ENCODE measurements around the gene CCDC9.

CCDC9 gene

DNA sequence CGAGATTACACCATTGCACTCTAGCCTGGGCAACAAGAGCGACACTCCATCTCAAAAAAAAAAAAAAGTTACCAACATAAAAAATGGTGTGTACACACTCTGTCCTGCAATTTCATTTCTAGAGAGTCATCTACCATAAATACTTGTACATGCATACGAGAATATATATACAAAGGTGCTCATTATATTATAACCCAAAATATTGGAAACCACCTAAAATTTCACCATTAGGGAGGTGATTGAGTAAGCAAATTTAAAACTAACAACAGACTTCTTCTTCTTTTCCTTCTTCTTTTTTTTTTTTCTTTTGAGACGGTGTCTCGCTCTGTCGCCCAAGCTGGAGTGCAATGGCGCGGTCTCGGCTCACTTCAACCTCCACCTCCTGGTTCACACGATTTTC lies 45.9 kb downstream of the CCDC9 start:
- DNase-seq, result no peak

DNA sequence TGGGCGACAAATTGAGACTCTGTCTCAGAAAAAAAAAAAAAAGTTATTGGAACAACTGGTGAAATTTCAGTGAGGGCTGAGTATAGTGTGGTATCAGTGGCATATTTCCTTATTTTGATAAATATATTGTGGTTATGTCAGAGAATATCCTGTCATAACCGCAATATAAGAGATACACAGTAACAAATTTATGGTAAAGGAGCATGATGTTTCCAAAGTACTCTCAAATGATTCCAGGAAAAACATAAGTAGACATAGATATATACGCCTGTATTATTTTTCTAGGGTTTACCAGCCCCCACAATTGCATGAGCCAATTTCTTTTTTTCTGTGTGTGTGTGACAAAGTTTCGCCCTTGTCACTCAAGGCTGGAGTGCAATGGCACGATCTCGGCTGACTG lies 47.6 kb downstream of the CCDC9 start:
- no peak for DNase-seq

DNA sequence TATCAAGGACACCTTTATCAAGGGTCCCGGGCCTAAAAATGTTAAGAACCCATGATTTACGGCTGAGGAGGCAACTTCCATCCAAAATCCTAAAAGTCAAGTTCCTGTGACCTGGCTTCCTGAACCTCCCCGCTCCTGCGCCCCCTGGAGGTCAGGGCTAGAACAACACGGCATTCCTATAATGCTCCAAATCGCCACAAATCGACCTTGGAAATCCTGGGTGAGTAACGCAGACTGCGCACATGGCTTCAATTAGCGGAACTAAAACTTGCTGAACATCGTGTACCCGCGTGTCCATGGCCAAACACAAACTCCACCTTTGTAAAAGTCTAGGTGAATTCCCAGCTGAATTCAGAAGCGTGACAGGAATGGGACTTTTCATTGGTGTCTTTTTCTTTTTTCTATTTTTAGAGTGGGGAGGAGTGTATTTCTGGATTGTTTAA lies 49.0 kb downstream of the CCDC9 start:
- DNase-seq, result peak; percentile 46

DNA sequence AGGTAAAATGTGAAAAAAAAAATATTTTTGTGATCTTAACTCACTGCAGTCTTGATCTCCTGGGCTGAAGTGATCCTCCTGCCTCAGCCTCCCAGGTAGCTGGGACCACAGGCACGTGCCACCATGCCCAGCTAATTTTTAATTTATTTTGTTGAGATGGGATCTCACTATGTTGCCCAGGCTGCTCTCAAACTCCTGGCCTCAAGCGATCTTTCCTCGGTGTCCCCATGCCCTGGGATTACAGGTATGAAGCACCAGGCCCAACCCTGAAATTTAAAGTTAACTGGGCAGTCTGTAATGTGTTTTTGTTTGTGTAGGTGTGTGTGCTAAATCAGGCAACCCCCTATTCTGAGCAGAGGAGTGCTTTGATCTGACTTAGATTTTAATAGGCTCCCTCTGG lies 50.0 kb downstream of the CCDC9 start:
- no peak for DNase-seq

DNA sequence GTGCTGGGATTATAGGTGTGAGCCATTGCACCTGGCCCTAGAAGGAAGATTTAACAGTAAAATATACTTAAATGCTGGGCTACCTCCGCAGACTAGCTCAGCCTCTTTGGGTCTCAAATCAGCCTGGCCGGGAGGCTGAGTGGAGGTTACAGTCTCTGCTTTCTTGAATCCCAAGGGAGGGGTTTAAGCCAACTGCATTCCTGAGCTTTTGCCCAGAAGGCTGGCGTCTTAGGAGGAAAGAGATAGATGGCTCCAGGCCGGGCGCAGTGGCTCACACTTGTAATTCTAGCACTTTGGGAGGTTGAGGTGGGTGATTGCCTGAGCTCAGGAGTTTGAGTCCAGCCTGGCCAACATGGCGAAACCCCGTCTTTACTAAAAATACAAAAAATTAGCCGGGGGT lies 52.7 kb downstream of the CCDC9 start:
- DNase-seq, result no peak

DNA sequence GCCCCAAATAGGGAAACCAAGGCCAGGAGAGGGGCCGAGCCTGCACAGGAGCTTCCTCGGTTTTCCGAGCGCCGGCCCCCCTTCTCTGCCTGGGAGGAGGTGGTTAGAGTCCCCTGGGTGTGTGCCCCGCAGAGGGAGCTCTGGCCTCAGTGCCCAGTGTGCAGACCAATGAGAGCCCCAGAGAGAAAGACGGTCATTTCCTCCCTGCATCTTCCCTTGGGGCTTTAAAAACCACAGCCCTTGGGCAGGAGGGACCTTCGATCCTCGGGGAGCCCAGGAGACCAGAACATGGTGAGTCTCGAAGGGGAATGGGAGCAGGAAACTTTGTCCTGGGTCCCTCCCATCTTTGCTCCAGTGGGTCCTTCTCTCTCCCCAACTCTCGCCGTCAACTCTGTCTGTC lies 53.3 kb downstream of the CCDC9 start, which contains the start of gene C5AR1:
C5AR1 (plus strand) TSS at position 254 of the 400 bp plus-strand sequence; CDS start at position 289, 35 bp downstream.
- DNase-seq, result no peak

DNA sequence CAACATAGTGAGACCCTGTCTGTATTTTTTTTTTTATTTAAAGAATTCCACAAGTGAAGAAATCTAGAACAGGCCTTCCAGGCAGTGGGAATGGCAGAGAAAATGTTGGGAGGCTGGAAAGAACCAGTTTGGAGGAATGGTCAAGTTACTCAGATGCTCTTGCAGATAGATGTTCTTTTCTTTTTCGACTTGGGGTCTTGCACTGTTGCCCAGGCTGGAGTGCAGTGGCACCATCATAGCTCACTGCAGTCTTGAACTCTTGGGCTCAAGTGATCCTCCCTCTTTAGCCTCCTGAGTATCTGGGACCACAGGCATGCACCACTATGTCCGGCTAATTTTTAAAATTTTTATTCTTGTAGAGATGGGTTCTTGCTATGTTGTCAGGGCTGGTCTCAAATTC lies 54.0 kb downstream of the CCDC9 start:
- no peak for DNase-seq

DNA sequence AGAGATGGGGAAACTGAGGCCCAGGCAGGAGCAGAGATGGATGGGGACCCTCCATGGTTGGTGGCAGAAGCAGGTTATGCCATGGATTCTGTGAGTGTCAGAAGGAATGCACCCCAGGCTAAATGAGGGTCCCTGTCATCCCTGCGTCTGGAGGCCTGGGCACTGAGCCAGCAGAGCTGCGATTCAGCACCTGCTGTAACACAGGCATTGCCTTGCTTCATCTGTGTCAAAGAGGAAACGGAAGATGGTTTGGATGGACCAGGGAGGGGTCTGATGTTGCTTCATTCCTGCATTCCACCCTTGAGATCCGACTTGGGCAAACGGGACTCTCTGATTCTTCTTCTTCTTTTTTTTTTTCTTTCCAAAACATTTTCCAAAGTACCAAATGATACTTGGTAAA lies 54.5 kb downstream of the CCDC9 start:
- DNase-seq, result peak; percentile 75

DNA sequence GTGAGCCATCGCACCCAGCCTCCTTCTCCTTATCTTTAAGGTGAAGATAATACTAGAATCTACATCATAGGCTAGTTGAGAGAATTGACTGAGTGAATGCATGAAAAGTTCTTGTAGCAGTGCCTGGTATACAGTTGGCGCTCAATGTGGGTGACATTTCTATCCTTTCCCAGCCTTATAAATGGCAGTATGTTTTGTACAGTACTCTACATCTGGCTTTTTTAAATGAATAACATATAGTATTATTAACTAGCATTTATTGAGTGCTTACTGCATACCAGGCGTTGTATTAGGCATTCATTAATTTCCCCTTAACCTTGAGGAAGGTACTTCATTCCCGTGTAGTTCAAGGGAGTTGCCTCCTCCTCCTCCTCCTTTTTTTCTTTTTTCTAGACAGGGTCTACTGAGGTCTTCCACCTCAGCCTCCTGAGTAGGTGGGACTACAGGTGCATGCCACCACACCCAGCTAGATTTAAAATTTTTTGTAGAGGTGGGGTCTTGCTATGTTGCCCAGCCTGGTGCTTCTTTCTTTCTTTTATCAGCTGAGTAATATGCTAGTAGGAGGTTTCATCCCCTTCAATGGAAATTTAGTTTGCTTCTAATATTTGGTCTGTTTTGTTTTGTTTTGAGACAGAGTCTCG lies 56.2 kb downstream of the CCDC9 start:
- DNase-seq, result no peak

DNA sequence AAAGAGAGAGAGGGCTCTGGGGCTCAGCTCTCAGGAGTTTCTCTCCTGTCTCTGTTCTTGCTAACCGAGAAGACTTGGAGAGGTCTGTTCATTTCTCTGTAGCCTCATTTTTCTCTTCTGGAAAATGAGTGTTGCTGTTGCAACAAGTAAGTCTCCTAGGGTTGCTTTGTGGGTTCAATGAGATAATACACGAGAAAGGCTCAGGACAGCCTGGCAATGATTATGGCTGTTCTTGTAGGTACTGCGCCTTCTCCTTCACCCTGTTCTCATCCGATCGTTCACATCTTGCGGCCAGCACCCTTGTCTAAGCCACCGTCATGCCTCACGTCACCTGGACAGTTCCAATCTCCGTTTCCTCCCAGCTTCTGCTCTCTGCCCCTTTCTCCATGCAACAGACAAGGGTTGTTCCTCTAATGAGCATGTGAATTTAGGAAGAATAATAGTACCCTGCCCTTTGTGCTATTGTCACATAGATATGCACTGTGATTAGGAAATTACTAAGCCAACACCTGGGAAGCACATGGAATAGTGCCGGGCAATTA lies 57.5 kb downstream of the CCDC9 start:
- DNase-seq, result no peak

DNA sequence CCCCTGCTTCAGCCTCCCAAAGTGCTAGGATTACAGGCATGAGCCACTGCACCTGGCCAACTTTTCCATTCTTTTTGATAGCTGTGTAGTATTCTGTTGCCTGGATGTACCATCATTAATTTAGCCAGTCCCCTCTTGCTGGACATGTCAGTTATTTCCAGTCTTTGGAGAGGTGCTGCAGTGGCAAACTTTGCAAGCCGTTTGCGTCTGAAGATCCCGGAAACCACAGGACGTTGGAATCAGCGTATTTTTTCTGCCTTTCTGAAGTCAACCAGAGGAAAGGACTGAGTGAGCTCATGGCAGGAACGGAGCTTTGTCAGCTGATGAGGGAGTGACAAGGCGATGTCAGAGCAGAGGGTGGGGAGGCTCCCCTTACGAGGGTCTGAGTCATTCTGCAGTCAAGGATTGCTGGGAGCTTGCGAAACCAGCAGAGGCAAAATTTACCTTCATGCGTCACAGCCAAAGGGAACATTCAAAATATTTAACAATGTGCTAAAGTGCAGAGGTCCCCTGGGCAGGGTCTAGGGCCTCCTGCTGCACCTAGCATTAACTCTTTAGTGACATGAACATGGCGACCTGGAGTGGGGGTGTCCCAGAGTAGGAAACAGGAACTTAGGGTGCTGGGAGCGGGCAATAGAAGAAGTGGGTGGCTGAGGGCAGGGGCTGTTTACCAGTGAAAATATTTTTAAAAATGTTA lies 58.9 kb downstream of the CCDC9 start:
- DNase-seq, result no peak

DNA sequence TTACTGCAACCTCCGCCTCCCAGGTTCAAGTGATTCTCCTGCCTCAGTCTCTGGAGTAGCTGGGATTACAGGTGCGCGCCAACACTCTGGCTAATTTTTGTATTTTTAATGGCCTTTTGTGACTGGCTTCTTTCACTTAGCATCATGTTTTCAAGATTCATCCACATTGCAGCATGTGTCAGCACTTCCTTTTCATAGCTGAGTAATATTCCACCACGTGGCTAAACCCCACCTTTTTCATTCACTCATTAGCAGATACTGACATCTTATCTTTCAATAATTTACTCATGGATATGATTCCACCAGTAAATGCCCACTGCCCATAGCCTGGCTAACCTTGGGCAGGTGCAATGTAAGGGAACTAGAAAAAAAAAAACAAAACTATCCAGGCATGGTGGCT lies 60.2 kb downstream of the CCDC9 start:
- DNase-seq, result no peak

DNA sequence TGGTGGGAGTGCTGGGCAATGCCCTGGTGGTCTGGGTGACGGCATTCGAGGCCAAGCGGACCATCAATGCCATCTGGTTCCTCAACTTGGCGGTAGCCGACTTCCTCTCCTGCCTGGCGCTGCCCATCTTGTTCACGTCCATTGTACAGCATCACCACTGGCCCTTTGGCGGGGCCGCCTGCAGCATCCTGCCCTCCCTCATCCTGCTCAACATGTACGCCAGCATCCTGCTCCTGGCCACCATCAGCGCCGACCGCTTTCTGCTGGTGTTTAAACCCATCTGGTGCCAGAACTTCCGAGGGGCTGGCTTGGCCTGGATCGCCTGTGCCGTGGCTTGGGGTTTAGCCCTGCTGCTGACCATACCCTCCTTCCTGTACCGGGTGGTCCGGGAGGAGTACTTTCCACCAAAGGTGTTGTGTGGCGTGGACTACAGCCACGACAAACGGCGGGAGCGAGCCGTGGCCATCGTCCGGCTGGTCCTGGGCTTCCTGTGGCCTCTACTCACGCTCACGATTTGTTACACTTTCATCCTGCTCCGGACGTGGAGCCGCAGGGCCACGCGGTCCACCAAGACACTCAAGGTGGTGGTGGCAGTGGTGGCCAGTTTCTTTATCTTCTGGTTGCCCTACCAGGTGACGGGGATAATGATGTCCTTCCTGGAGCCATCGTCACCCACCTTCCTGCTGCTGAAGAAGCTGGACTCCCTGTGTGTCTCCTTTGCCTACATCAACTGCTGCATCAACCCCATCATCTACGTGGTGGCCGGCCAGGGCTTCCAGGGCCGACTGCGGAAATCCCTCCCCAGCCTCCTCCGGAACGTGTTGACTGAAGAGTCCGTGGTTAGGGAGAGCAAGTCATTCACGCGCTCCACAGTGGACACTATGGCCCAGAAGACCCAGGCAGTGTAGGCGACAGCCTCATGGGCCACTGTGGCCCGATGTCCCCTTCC lies 63.9 kb downstream of the CCDC9 start:
- DNase-seq, result no peak
